GM12878 (cell line): ENCODE data around the gene RPL22. TPM values are rescaled to one million over a fixed set of nuclear protein-coding genes. Genes with fewer than 3 reads are reported as not detected.

Experiments used
- CBX5 ChIP-seq: sonication (generic); IDR thresholded peaks from 2 replicates; pipeline ENCODE4 v1.6.1; 2016; ENCODE audit warnings: low read depth, moderate library complexity, mild to moderate bottlenecking, inconsistent platforms
- SMAD1 ChIP-seq: fragments of 450-650 bp; IDR thresholded peaks from 2 replicates; pipeline ENCODE4 v1.6.1; 2018; ENCODE audit warnings: mild to moderate bottlenecking, low read depth; ENCODE audit not compliant: partially characterized antibody
- SREBF1 ChIP-seq: IDR thresholded peaks from 2 replicates; pipeline ENCODE4 v1.6.1; 2012; ENCODE audit warnings: mild to moderate bottlenecking, low read length
- ZNF207 ChIP-seq: fragments of 450-650 bp; IDR thresholded peaks from 2 replicates; pipeline ENCODE4 v1.6.1; 2014; ENCODE audit warnings: antibody characterized with exemption, mild to moderate bottlenecking, borderline replicate concordance
- polyA plus RNA-seq, 11 experiments: library from polyadenylated mRNA; depleted of rRNA in 4 of 11; unstranded in 6 of 11; stranded (reverse) in 5 of 11; fragments of >200 nt; fragmentation: Nextera tagmentation in 4 of 11; fragmentation: Illumina TruSeq in 1 of 11; extraction: Ambion mirVana in 4 of 11; extraction: Trizol in 1 of 11; gene quantifications; 1 replicate in 1 of 11; 2 replicates in 10 of 11; pipeline versions ENCODE4 v1.2.1 to v1.2.3, GENCODE V29; 2011 to 2016; ENCODE audit warnings: inconsistent platforms in 2 of 11, missing spikeins in 2 of 11, low read depth in 1 of 11
- total RNA-seq, 4 experiments: library from RNA; depleted of rRNA in 3 of 4; stranded (reverse); fragments of >200 nt in 3 of 4; fragmentation: Illumina TruSeq in 1 of 4; extraction: Trizol in 1 of 4; gene quantifications; 2 replicates each; pipeline versions ENCODE4 v1.2.1 to v1.2.3, GENCODE V29; 2013 to 2021
- TF ChIP-seq, protein P1 (sequence below): IDR thresholded peaks from 2 replicates; pipeline ENCODE4 v1.6.1; 2012; ENCODE audit warnings: improper control_type of control experiment, low read depth, low read length; ENCODE audit not compliant: insufficient replicate concordance
- TF ChIP-seq, protein P2 (sequence below): fragments of 450-650 bp; IDR thresholded peaks from 2 replicates; pipeline ENCODE4 v1.6.1; 2017; ENCODE audit warnings: mild to moderate bottlenecking, low read depth, inconsistent platforms; ENCODE audit not compliant: poor library complexity, severe bottlenecking

The RPL22 gene
- total and polyA plus RNA-seq, 10 of the 15 experiments (the other 5 are each of a cell fraction or from before 2014, with no cell fraction given): 191 to 560 (median 430) TPM

DNA sequence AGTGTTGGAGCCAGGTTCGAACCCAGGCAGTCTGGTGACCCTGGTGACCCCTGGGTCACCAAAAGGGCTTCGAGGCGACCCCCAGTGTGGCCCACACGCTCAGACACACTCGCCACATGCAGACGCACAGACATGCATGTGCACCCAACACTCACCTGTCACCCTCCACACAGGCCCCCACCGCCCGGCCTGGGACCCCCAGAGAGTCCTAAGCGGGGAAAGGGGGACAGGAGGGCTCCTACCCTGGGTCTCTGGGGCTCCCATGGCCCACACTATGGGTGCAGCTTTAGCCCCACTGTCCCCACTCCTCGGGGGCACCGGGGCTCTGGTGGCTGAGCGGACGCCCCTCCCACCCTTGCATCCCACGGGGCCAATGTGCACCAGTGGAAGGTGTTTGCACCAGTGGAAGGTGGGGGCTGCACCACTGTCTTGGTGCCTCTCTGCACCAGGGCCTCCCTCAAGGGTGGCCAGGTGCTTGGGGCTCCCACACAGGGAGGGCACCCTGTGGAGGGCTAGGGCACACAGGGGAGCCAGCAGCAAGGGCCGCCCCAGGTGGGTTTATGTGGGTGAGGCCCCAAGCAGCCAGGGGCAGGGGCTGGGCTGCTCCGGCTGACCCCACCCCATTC lies 29.2 kb downstream of the RPL22 start (continued):
- TF ChIP-seq, protein P1, sequence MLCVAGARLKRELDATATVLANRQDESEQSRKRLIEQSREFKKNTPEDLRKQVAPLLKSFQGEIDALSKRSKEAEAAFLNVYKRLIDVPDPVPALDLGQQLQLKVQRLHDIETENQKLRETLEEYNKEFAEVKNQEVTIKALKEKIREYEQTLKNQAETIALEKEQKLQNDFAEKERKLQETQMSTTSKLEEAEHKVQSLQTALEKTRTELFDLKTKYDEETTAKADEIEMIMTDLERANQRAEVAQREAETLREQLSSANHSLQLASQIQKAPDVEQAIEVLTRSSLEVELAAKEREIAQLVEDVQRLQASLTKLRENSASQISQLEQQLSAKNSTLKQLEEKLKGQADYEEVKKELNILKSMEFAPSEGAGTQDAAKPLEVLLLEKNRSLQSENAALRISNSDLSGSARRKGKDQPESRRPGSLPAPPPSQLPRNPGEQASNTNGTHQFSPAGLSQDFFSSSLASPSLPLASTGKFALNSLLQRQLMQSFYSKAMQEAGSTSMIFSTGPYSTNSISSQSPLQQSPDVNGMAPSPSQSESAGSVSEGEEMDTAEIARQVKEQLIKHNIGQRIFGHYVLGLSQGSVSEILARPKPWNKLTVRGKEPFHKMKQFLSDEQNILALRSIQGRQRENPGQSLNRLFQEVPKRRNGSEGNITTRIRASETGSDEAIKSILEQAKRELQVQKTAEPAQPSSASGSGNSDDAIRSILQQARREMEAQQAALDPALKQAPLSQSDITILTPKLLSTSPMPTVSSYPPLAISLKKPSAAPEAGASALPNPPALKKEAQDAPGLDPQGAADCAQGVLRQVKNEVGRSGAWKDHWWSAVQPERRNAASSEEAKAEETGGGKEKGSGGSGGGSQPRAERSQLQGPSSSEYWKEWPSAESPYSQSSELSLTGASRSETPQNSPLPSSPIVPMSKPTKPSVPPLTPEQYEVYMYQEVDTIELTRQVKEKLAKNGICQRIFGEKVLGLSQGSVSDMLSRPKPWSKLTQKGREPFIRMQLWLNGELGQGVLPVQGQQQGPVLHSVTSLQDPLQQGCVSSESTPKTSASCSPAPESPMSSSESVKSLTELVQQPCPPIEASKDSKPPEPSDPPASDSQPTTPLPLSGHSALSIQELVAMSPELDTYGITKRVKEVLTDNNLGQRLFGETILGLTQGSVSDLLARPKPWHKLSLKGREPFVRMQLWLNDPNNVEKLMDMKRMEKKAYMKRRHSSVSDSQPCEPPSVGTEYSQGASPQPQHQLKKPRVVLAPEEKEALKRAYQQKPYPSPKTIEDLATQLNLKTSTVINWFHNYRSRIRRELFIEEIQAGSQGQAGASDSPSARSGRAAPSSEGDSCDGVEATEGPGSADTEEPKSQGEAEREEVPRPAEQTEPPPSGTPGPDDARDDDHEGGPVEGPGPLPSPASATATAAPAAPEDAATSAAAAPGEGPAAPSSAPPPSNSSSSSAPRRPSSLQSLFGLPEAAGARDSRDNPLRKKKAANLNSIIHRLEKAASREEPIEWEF: no peak
- no peak for TF ChIP-seq CBX5
- TF ChIP-seq SMAD1: no peak
- no peak for TF ChIP-seq ZNF207
- no peak for TF ChIP-seq SREBF1
- TF ChIP-seq, protein P2, sequence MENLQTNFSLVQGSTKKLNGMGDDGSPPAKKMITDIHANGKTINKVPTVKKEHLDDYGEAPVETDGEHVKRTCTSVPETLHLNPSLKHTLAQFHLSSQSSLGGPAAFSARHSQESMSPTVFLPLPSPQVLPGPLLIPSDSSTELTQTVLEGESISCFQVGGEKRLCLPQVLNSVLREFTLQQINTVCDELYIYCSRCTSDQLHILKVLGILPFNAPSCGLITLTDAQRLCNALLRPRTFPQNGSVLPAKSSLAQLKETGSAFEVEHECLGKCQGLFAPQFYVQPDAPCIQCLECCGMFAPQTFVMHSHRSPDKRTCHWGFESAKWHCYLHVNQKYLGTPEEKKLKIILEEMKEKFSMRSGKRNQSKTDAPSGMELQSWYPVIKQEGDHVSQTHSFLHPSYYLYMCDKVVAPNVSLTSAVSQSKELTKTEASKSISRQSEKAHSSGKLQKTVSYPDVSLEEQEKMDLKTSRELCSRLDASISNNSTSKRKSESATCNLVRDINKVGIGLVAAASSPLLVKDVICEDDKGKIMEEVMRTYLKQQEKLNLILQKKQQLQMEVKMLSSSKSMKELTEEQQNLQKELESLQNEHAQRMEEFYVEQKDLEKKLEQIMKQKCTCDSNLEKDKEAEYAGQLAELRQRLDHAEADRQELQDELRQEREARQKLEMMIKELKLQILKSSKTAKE: no peak
- TF ChIP-seq, all 136 proteins: peak for 0
